GM23338 (cell line): ENCODE results near the gene MYO3B. TPM values are rescaled to one million over a fixed set of nuclear protein-coding genes. Genes with fewer than 3 reads are reported as not detected.

Experiments used
- ATAC-seq: fragments of 200-7000 bp; cut with Tn5 transposase; 3 replicates; pipeline ENCODE4 v1.9.1; 2020
- DNase-seq: peaks from one replicate; pipeline ENCODE4 v3.0.0-alpha.2; 2015; ENCODE audit warnings: low spot score
- H2AFZ ChIP-seq: fragments of 200-600 bp; sonication (generic); 2 replicates; pipeline ENCODE4 v1.8.0; 2016; ENCODE audit warnings: antibody characterized with exemption, mild to moderate bottlenecking, moderate library complexity
- H3F3A ChIP-seq: fragments of 200-600 bp; sonication (generic); replicated peaks from 2 replicates; pipeline ENCODE4 v1.8.0; 2017; ENCODE audit warnings: antibody characterized with exemption, mixed run types, low read depth
- H3K27ac ChIP-seq: fragments of 200-600 bp; sonication (generic); 2 replicates; pipeline ENCODE4 v1.6.1; 2016; ENCODE audit warnings: low read depth
- H3K27me3 ChIP-seq: fragments of 200-600 bp; sonication (generic); 2 replicates; pipeline ENCODE4 v1.8.0; 2016; ENCODE audit warnings: mild to moderate bottlenecking, mixed run types, moderate library complexity; ENCODE audit not compliant: insufficient read depth
- H3K36me3 ChIP-seq: fragments of 200-600 bp; sonication (generic); 2 replicates; pipeline ENCODE4 v1.8.0; 2016; ENCODE audit warnings: mild to moderate bottlenecking; ENCODE audit not compliant: insufficient read depth
- H3K4me1 ChIP-seq: fragments of 200-600 bp; sonication (generic); 2 replicates; pipeline ENCODE4 v1.8.0; 2016; ENCODE audit warnings: mild to moderate bottlenecking, moderate library complexity; ENCODE audit not compliant: insufficient read depth
- H3K4me2 ChIP-seq: fragments of 200-600 bp; sonication (generic); 2 replicates; pipeline ENCODE4 v1.7.1; 2017; ENCODE audit warnings: mixed run types
- H3K4me3 ChIP-seq: fragments of 200-600 bp; sonication (generic); 2 replicates; pipeline ENCODE4 v1.6.1; 2016; ENCODE audit warnings: mixed run types
- H3K79me2 ChIP-seq: fragments of 200-600 bp; sonication (generic); replicated peaks from 2 replicates; pipeline ENCODE4 v1.8.0; 2017; ENCODE audit warnings: mild to moderate bottlenecking; ENCODE audit not compliant: insufficient read depth
- H3K9me2 ChIP-seq: fragments of 200-600 bp; sonication (generic); 2 replicates; pipeline ENCODE4 v1.8.0; 2017; ENCODE audit not compliant: insufficient read depth
- H4K20me1 ChIP-seq: fragments of 200-600 bp; sonication (generic); replicated peaks from 2 replicates; pipeline ENCODE4 v1.8.0; 2017; ENCODE audit warnings: mild to moderate bottlenecking; ENCODE audit not compliant: insufficient read depth
- H3K27ac Mint-ChIP-seq: 2 replicates; pipeline ENCODE4 v1.8.0; 2020; ENCODE audit warnings: inconsistent platforms, mild to moderate bottlenecking, moderate library complexity, mixed read lengths
- H3K27me3 Mint-ChIP-seq: 3 replicates; pipeline ENCODE4 v1.8.0; 2022; ENCODE audit warnings: low read depth, mild to moderate bottlenecking, moderate library complexity, mixed read lengths, inconsistent platforms; ENCODE audit not compliant: insufficient read depth, poor library complexity
- H3K36me3 Mint-ChIP-seq: 3 replicates; pipeline ENCODE4 v1.8.0; 2021; ENCODE audit warnings: low read depth, mild to moderate bottlenecking, inconsistent platforms, moderate library complexity, mixed read lengths
- H3K4me1 Mint-ChIP-seq: 3 replicates; pipeline ENCODE4 v1.8.0; 2020; ENCODE audit warnings: mild to moderate bottlenecking, inconsistent platforms, mixed read lengths
- H3K4me3 Mint-ChIP-seq: 3 replicates; pipeline ENCODE4 v1.8.0; 2021; ENCODE audit warnings: moderate library complexity, mild to moderate bottlenecking, inconsistent platforms, mixed read lengths
- H3K9me3 Mint-ChIP-seq: 3 replicates; pipeline ENCODE4 v1.8.0; 2020; ENCODE audit warnings: moderate library complexity, mild to moderate bottlenecking, inconsistent platforms, mixed read lengths
- CTCF ChIP-seq, 2 experiments: fragments of 200-600 bp in 1 of 2; sonication (generic) in 1 of 2; conservative IDR thresholded peaks; 2 replicates each; pipeline versions ENCODE4 v1.5.1 to v1.6.1; 2016 to 2017; ENCODE audit warnings: antibody characterized with exemption in 2 of 2, low read depth in 2 of 2, mild to moderate bottlenecking in 2 of 2, moderate library complexity in 1 of 2
- ETS1 ChIP-seq: IDR thresholded peaks from 2 replicates; pipeline ENCODE4 v1.6.1; 2016; ENCODE audit warnings: antibody characterized with exemption
- EZH2 ChIP-seq: fragments of 200-600 bp; sonication (generic); IDR thresholded peaks from one replicate; pipeline ENCODE4 v1.8.0; 2017; ENCODE audit warnings: antibody characterized with exemption, mild to moderate bottlenecking, low read depth; ENCODE audit not compliant: unreplicated experiment
- EZH2phosphoT487 ChIP-seq: fragments of 200-600 bp; sonication (generic); IDR thresholded peaks from one replicate; pipeline ENCODE4 v1.8.1; 2018; ENCODE audit warnings: antibody characterized with exemption; ENCODE audit not compliant: unreplicated experiment
- POLR2AphosphoS5 ChIP-seq: IDR thresholded peaks from 2 replicates; pipeline ENCODE4 v1.6.1; 2016; ENCODE audit warnings: antibody characterized with exemption, low read depth
- REST ChIP-seq: IDR thresholded peaks from one replicate; pipeline ENCODE4 v1.6.1; 2018; ENCODE audit warnings: antibody characterized with exemption; ENCODE audit not compliant: unreplicated experiment
- STAT1 ChIP-seq: IDR thresholded peaks from one replicate; pipeline ENCODE4 v1.6.1; 2016; ENCODE audit warnings: antibody characterized with exemption; ENCODE audit not compliant: unreplicated experiment
- ZNF331 ChIP-seq: fragments of 250-450 bp; sonication (Bioruptor Pico); IDR thresholded peaks from 2 replicates; pipeline ENCODE4 v1.5.0; 2020; ENCODE audit warnings: low read depth, mild to moderate bottlenecking, moderate library complexity
- ZNF462 ChIP-seq: fragments of 250-450 bp; sonication (Bioruptor Pico); IDR thresholded peaks from 2 replicates; pipeline ENCODE4 v1.5.0; 2020; ENCODE audit warnings: mild to moderate bottlenecking, moderate library complexity
- polyA plus RNA-seq: library from polyadenylated mRNA; unstranded; fragments of >200 nt; fragmentation: Nextera tagmentation; extraction: Ambion mirVana; gene quantifications from 2 replicates; pipeline ENCODE4 v1.2.1, GENCODE V29; 2016
- total RNA-seq: library from RNA; depleted of rRNA; stranded (reverse); fragments of >200 nt; shearing (Covaris generic); gene quantifications from 2 replicates; pipeline ENCODE4 v1.2.3, GENCODE V29; 2014

MYO3B gene
- total and polyA plus RNA-seq, 2 experiments from 2014 or later = 0.42 TPM; not detected in 1

GRCh38 chr2:170255971-170256370 is 78.0 kb downstream of the MYO3B start:
- Mint-ChIP-seq H3K36me3 (no peaks in the 10 kb centered on the region; the same call in 2 of the 3 replicates), H3K4me1 (no peaks in the 10 kb centered on the region), H3K27me3 (no peaks in the 10 kb centered on the region), H3K27ac (no peak overlapping the region), H3K4me3 (no peak overlapping the region), H3K9me3 (0 out of 3 replicates have a peak, but pooled peaks cover 2% of the 10 kb centered on the region)
- no peak overlapping the region for H3K4me2 ChIP-seq
- no peaks in the 10 kb centered on the region for H4K20me1 ChIP-seq
- ATAC-seq (no peak), DNase-seq (no peak)
- peaks cover 10% of the 10 kb centered on the region; the same call in 1 of the 2 replicates for H3K9me2 ChIP-seq
- H3K27me3 ChIP-seq = no peaks in the 10 kb centered on the region
- no peaks in the 10 kb centered on the region for H3K4me1 ChIP-seq
- no peak overlapping the region for H2AFZ ChIP-seq
- H3K79me2 ChIP-seq = no peaks in the 10 kb centered on the region
- no peak overlapping the region for H3K4me3 ChIP-seq
- H3K36me3 ChIP-seq = no peaks in the 10 kb centered on the region; the same call in 1 of the 2 replicates
- no peak for TF ChIP-seq ZNF331
- no peak overlapping the region for H3K27ac ChIP-seq
- H3F3A ChIP-seq = no peaks in the 10 kb centered on the region

- Histone ChIP-seq H3K4me3 (no peak overlapping the region), H3K27me3 (no peaks in the 10 kb centered on the region), H3K4me1 (no peaks in the 10 kb centered on the region), H3K79me2 (no peaks in the 10 kb centered on the region), H3K4me2 (no peak overlapping the region), H3K9me2 (no peaks in the 10 kb centered on the region), H3K36me3 (no peaks in the 10 kb centered on the region; the same call in 1 of the 2 replicates), H3F3A (no peaks in the 10 kb centered on the region), H2AFZ (no peak overlapping the region), H4K20me1 (no peaks in the 10 kb centered on the region), H3K27ac (no peak overlapping the region)
- no peaks in the 10 kb centered on the region; the same call in 2 of the 3 replicates for H3K36me3 Mint-ChIP-seq
- peaks cover 4% of the 10 kb centered on the region; the same call in 1 of the 3 replicates for H3K4me1 Mint-ChIP-seq
- H3K27me3 Mint-ChIP-seq = no peaks in the 10 kb centered on the region
- ATAC-seq (no peak), DNase-seq (no peak)
- no peak overlapping the region for H3K4me3 Mint-ChIP-seq
- 0 out of 3 replicates have a peak, but pooled peaks cover 2% of the 10 kb centered on the region for H3K9me3 Mint-ChIP-seq
- H3K27ac Mint-ChIP-seq = no peak overlapping the region
- TF ChIP-seq STAT1 = no peak
- TF ChIP-seq ZNF331 = no peak
- TF ChIP-seq ETS1 = no peak
- no peak for TF ChIP-seq REST
- no peak for TF ChIP-seq EZH2
- no peak for TF ChIP-seq POLR2AphosphoS5
- TF ChIP-seq EZH2phosphoT487 = no peak
- no peak for TF ChIP-seq CTCF (conservative IDR thresholded peaks at IDR 0.05; ENCODE audit: low read depth in 2 of 2)
- no peak for TF ChIP-seq ZNF462
These were observed 80.4 kb downstream of the MYO3B start for GRCh38 chr2:170258382-170258781.
